ENCODE results near the gene MPPED2.

MPPED2 gene

DNA sequence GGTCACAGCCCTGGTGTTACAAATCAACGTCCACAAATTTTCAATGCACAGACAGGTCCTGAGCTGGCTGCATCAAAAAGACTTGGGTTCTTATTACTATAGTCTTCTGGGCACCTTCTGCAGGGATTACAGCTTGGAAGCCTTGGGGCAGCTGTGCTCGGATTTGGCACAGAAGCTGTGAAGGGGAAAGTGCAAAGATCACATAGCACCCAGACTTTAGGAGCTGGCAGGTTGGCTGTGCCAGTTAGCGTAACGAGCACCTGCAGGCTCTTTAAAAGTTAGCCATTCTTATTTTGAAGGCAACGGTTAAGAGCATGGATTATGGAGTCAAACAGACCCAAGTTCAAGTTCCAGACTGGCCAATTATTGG is 162.9 kb downstream of the MPPED2 start:
- Histone ChIP-seq H3K27me3 (ENCODE audit: insufficient read depth, poor library complexity, severe bottlenecking) (peaks cover 3% of the 10 kb centered on the region), H3K4me3 (replicated peaks; ENCODE audit: insufficient read depth, low read length) (no peak overlapping the region), H3K27ac (replicated peaks) (no peak overlapping the region)
- DNase-seq (ENCODE audit: low read depth in 1 of 2, low spot score in 1 of 2): no peak
- TF ChIP-seq POLR2AphosphoS5 (IDR thresholded peaks at IDR 0.05; ENCODE audit: low read depth): no peak
- TF ChIP-seq SPI1 (IDR thresholded peaks at IDR 0.05; ENCODE audit: borderline replicate concordance, low read depth): no peak
- TF ChIP-seq, protein P1, sequence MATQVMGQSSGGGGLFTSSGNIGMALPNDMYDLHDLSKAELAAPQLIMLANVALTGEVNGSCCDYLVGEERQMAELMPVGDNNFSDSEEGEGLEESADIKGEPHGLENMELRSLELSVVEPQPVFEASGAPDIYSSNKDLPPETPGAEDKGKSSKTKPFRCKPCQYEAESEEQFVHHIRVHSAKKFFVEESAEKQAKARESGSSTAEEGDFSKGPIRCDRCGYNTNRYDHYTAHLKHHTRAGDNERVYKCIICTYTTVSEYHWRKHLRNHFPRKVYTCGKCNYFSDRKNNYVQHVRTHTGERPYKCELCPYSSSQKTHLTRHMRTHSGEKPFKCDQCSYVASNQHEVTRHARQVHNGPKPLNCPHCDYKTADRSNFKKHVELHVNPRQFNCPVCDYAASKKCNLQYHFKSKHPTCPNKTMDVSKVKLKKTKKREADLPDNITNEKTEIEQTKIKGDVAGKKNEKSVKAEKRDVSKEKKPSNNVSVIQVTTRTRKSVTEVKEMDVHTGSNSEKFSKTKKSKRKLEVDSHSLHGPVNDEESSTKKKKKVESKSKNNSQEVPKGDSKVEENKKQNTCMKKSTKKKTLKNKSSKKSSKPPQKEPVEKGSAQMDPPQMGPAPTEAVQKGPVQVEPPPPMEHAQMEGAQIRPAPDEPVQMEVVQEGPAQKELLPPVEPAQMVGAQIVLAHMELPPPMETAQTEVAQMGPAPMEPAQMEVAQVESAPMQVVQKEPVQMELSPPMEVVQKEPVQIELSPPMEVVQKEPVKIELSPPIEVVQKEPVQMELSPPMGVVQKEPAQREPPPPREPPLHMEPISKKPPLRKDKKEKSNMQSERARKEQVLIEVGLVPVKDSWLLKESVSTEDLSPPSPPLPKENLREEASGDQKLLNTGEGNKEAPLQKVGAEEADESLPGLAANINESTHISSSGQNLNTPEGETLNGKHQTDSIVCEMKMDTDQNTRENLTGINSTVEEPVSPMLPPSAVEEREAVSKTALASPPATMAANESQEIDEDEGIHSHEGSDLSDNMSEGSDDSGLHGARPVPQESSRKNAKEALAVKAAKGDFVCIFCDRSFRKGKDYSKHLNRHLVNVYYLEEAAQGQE (IDR thresholded peaks at IDR 0.05; ENCODE audit: insufficient replicate concordance, low read depth): no peak
- TF ChIP-seq, protein P2, sequence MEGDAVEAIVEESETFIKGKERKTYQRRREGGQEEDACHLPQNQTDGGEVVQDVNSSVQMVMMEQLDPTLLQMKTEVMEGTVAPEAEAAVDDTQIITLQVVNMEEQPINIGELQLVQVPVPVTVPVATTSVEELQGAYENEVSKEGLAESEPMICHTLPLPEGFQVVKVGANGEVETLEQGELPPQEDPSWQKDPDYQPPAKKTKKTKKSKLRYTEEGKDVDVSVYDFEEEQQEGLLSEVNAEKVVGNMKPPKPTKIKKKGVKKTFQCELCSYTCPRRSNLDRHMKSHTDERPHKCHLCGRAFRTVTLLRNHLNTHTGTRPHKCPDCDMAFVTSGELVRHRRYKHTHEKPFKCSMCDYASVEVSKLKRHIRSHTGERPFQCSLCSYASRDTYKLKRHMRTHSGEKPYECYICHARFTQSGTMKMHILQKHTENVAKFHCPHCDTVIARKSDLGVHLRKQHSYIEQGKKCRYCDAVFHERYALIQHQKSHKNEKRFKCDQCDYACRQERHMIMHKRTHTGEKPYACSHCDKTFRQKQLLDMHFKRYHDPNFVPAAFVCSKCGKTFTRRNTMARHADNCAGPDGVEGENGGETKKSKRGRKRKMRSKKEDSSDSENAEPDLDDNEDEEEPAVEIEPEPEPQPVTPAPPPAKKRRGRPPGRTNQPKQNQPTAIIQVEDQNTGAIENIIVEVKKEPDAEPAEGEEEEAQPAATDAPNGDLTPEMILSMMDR (IDR thresholded peaks at IDR 0.05; ENCODE audit: insufficient read depth, low read length): no peak
- TF ChIP-seq GABPA (IDR thresholded peaks at IDR 0.05; ENCODE audit: low read depth): no peak

DNA sequence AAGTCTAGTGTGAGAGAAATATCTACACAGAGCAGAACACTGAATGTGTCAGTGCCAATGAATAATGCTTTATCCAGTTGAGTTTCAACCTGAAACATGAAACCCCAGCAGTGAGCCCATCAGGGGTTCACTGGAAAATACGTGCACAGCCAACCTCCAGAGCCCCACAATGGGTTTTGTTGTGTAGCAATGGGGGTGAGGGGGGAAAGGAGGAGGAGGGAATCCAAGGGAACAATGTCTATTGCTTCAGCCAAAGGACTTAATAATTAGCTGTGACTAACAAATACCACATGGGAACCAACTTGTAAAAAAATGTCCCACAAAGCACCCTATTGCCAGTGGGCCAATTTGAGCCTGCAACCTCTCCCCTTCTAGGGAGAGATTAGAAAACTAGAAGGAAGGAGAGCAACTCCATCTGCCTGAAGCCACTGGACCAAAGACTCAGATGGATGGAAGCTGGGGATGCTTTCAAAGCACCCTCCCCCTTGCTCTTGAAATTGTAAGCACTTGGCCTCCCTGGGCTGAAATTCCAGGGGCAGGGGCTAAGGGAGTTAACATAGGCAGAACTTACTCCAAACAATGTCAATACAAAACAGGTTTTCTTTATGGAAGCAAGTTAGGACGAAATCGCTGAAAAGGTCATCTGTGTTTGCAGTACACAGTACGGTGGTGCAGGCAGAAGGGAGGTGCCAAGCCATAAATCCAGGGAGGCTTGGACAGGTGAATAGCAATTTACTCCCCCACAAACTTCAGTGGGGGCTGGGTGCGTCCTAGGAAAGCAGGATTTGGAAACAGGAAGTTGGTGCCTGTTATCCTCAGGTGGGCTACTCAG is 163.5 kb downstream of the MPPED2 start:
- H3K4me3 ChIP-seq (replicated peaks; ENCODE audit: insufficient read depth, low read length): no peak overlapping the region

DNA sequence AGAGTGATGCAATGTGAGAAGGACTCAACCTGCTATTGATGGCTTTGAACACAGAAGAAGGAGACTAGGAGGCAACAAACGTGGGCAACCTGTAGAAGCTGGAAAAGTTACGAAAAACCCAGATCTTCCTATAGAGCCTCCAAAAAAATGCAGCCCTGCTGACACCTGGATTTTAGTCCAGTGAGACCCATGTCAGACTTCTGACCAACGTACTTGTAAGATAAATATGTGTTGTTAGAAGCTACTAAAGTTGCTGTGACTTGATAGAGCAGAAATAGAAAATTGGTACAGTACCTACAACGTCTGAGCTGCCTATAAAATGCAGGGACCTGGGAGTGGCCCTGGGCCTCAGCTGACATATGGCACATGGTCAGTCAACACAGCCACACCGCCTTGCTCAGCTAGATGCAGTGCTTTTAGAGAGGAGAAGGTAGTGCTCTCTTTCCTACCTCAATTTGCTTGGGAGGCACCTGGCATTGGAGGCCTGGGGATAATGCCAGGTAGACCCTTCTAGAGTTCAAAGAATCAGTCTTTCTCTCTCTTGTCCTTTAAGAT is 165.8 kb downstream of the MPPED2 start:
- Histone ChIP-seq H3K4me3 (replicated peaks; ENCODE audit: insufficient read depth, low read length) (no peak overlapping the region), H3K27me3 (ENCODE audit: insufficient read depth, poor library complexity, severe bottlenecking) (peaks cover 3% of the 10 kb centered on the region), H3K27ac (replicated peaks) (no peak overlapping the region)
- TF ChIP-seq, protein P1 (IDR thresholded peaks at IDR 0.05; ENCODE audit: insufficient replicate concordance, low read depth): no peak
- no peak for TF ChIP-seq GABPA (IDR thresholded peaks at IDR 0.05; ENCODE audit: low read depth)
- TF ChIP-seq POLR2AphosphoS5 (IDR thresholded peaks at IDR 0.05; ENCODE audit: low read depth): no peak
- TF ChIP-seq, protein P2 (IDR thresholded peaks at IDR 0.05; ENCODE audit: insufficient read depth, low read length): no peak
- no peak for TF ChIP-seq SPI1 (IDR thresholded peaks at IDR 0.05; ENCODE audit: borderline replicate concordance, low read depth)
- DNase-seq (ENCODE audit: low read depth in 1 of 2, low spot score in 1 of 2): no peak

More for the DNA sequence above, 163.5 kb downstream of the MPPED2 start:
- peaks cover 3% of the 10 kb centered on the region for H3K27me3 ChIP-seq (ENCODE audit: insufficient read depth, poor library complexity, severe bottlenecking)
- H3K27ac ChIP-seq (replicated peaks): no peak overlapping the region
- DNase-seq (ENCODE audit: low read depth in 1 of 2, low spot score in 1 of 2): no peak
- no peak for TF ChIP-seq SPI1 (IDR thresholded peaks at IDR 0.05; ENCODE audit: borderline replicate concordance, low read depth)

DNA sequence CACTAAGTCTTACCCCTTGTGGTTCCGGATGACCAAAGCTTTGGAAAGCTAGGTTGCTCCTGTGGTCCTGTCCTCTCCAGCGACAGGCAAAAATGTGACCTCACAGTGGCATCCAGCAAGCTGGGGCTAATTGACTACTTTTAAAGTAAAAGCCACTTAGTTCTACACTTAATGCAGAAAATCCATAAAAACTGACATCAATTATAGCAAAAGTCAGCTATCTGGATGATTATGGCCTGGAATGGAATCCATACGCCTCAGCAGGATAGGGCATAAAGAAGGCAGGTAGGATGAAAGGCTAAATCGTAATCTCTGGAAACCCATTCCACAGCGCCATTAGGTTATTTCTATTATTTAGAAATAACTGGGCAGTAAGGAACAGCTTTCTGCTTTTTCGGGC is 171.3 kb downstream of the MPPED2 start:
- no peak overlapping the region for H3K27ac ChIP-seq (replicated peaks)
- H3K27me3 ChIP-seq (ENCODE audit: insufficient read depth, poor library complexity, severe bottlenecking): peaks cover 4% of the 10 kb centered on the region
- TF ChIP-seq GABPA (IDR thresholded peaks at IDR 0.05; ENCODE audit: low read depth) (no peak), SPI1 (IDR thresholded peaks at IDR 0.05; ENCODE audit: borderline replicate concordance, low read depth) (no peak), POLR2AphosphoS5 (IDR thresholded peaks at IDR 0.05; ENCODE audit: low read depth) (no peak)
- TF ChIP-seq, protein P2 (IDR thresholded peaks at IDR 0.05; ENCODE audit: insufficient read depth, low read length): no peak
- TF ChIP-seq, protein P1 (IDR thresholded peaks at IDR 0.05; ENCODE audit: insufficient replicate concordance, low read depth): no peak
- DNase-seq (ENCODE audit: low read depth in 1 of 2, low spot score in 1 of 2): no peak
- H3K4me3 ChIP-seq (replicated peaks; ENCODE audit: insufficient read depth, low read length): no peak overlapping the region

Data from HL-60 (cell line).